ENCODE results near the gene PADI2. TPM values are rescaled to one million over a fixed set of nuclear protein-coding genes. Genes with fewer than 3 reads are reported as not detected.
A peak's percentile ranks its signal among the peaks of the same experiment; 100 is the strongest.

The PADI2 gene
- total RNA-seq, 1 experiment from 2014 or later = 14.0 TPM

DNA sequence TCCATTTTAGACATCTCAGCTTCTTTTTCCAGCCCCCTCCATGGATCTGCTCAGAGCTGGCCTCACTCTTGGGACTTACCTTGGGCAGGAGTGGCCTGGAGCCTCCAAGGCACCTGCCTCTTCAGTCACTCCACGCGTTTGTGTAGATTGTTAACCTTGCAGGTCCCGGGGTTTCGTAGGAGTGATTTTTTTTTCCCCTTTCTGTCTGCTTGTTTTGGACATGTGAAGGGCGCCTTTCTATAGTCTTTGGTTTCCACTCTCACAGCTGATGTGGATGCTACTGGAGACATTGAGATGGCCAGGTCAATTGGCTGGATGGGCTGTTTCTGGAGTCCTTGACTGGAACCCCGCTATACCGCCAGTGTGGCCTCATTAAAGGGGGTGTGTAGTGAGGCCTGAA lies 63.5 kb downstream of the PADI2 start:
- Histone ChIP-seq H3K4me2 (no peak overlapping the region), H3K79me2 (ENCODE audit: low read depth) (peaks cover 29% of the 10 kb centered on the region), H3K27ac (no peak overlapping the region), H3K9me3 (ENCODE audit: insufficient read depth, low read depth) (no peaks in the 10 kb centered on the region), H3K27me3 (ENCODE audit: insufficient read depth, low read depth) (no peaks in the 10 kb centered on the region), H3K4me1 (replicated peaks; ENCODE audit: insufficient read depth) (peaks cover 7% of the 10 kb centered on the region; the same call in 1 of the 2 replicates), H3K9me2 (ENCODE audit: insufficient read depth) (no peaks in the 10 kb centered on the region), H3K4me3 (no peak overlapping the region), H3K36me3 (ENCODE audit: low read depth) (0 out of 2 replicates have a peak, but pooled peaks cover 5% of the 10 kb centered on the region), H4K20me1 (ENCODE audit: insufficient read depth) (no peaks in the 10 kb centered on the region), H3F3A (ENCODE audit: insufficient read depth, low read depth) (no peaks in the 10 kb centered on the region), H2AFZ (no peak overlapping the region)
- ChIA-PET POLR2A (ENCODE audit: unreplicated experiment) (no interaction called here), CTCF (no interaction called here)
- TF ChIP-seq, protein P1, sequence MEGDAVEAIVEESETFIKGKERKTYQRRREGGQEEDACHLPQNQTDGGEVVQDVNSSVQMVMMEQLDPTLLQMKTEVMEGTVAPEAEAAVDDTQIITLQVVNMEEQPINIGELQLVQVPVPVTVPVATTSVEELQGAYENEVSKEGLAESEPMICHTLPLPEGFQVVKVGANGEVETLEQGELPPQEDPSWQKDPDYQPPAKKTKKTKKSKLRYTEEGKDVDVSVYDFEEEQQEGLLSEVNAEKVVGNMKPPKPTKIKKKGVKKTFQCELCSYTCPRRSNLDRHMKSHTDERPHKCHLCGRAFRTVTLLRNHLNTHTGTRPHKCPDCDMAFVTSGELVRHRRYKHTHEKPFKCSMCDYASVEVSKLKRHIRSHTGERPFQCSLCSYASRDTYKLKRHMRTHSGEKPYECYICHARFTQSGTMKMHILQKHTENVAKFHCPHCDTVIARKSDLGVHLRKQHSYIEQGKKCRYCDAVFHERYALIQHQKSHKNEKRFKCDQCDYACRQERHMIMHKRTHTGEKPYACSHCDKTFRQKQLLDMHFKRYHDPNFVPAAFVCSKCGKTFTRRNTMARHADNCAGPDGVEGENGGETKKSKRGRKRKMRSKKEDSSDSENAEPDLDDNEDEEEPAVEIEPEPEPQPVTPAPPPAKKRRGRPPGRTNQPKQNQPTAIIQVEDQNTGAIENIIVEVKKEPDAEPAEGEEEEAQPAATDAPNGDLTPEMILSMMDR (conservative IDR thresholded peaks at IDR 0.05) = no peak
- no peak for TF ChIP-seq EZH2 (IDR thresholded peaks at IDR 0.05; ENCODE audit: low read depth)
- BruUV-seq (replicated peaks) = no TSS peak
- no peak for DNase-seq
- intact Hi-C loops (cut with micrococcal nuclease; ENCODE audit: unreplicated experiment) = loop anchor here (10.0 kb wide), 2 partner anchors 219 to 549 kb away; no protein-coding TSS in a partner anchor

DNA sequence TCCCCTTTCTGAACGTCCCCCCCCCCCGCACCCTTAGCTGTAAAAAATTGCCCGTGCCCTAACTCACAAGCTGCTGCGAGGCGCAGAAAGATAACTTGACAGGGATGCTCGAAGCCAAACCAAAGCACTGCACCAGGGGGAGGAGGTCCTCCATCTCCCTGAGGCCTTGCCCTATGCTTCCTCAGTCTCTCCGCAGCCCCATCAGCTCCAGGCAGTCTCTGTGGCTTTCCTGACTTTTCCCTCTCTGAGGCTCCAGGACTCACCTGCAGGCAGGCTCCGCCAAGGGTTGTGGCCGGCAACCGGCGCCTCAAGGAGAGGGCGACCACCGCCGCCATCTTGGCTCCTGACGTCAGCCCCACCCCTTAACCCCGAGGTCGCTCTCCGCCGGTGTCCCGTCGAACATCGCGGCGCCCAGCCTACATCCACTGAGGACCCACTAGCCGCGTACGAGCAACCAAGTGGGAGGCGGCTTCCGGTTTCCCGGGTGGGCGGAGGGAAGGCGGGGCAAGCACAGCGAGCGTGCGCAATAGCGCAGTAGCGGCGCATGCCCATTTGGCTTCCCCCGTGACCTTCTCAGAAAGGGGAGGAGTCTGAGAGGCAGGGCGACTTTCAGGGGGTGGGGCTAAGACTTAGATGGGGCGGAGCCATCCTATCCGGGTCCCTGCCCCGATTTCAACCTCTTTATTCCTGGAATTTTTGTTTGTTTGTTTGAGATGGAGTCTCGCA lies 65.4 kb downstream of the PADI2 start, which contains the start of gene SDHB:
Gene SDHB (minus strand): TSS at position 348 of the 726 bp plus-strand sequence. CDS start 13 bp downstream, at position 335.
- H3K4me3 ChIP-seq = peak within 1 kb of the TSS; percentile 71
- no peaks in the 10 kb centered on the region for H3F3A ChIP-seq (ENCODE audit: insufficient read depth, low read depth)
- H3K9me3 ChIP-seq (ENCODE audit: insufficient read depth, low read depth) = no peaks in the 10 kb centered on the region
- H3K4me2 ChIP-seq = peak within 1 kb of the TSS; percentile 91
- H3K4me1 ChIP-seq (replicated peaks; ENCODE audit: insufficient read depth) = peaks cover 7% of the 10 kb centered on the region; the same call in 1 of the 2 replicates
- BruUV-seq (replicated peaks) = no TSS peak
- peaks cover 38% of the 10 kb centered on the region for H3K79me2 ChIP-seq (ENCODE audit: low read depth)
- TF ChIP-seq, protein P1 (conservative IDR thresholded peaks at IDR 0.05) = no peak
- TF ChIP-seq EZH2 (IDR thresholded peaks at IDR 0.05; ENCODE audit: low read depth) = no peak
- no peaks in the 10 kb centered on the region for H3K27me3 ChIP-seq (ENCODE audit: insufficient read depth, low read depth)
- H3K27ac ChIP-seq = peak within 1 kb of the TSS; percentile 38; the same call in 1 of the 2 replicates
- no peaks in the 10 kb centered on the region for H3K9me2 ChIP-seq (ENCODE audit: insufficient read depth)
- POLR2A ChIA-PET (ENCODE audit: unreplicated experiment) = interaction anchor here (0.6 kb wide), 1 partner anchor 315 kb away, joined by 9 read pairs; no protein-coding TSS in a partner anchor
- intact Hi-C loops (cut with micrococcal nuclease; ENCODE audit: unreplicated experiment) = loop anchor here (5.0 to 10.0 kb wide), 3 partner anchors 152 to 551 kb away; no protein-coding TSS in a partner anchor
- H2AFZ ChIP-seq = peak within 1 kb of the TSS; percentile 81
- CTCF ChIA-PET = no interaction called here
- peak; percentile 84 to 98 for DNase-seq
- 0 out of 2 replicates have a peak, but pooled peaks cover 7% of the 10 kb centered on the region for H3K36me3 ChIP-seq (ENCODE audit: low read depth)
- no peaks in the 10 kb centered on the region for H4K20me1 ChIP-seq (ENCODE audit: insufficient read depth)

DNA sequence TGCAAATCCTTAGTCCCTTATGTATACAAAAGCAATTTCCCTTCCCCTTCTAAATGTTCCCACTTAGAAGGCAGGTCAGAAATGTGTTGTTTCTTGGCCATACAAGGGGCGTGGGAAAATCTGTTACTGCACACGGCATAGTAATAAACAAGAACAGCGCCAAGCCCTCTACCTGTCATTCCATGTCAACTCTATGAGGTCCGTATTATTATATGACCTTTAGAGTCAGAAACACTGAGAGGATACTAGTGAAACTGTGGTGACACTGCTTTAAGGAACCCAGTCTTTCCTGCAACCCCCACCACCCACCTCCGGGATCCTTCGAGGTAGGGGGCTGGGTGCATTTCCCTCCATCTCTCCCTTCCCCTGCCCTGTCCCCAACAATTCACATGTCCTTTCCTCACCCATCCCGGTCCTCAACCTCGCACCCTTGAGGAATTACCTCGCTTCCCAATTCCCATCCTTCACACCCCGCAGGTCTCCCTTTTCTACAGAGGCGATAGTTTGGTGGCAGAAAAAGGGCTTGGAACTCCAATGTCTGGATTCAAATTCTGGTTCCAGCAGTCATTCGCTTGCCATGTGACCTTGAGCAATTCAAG lies 66.1 kb downstream of the PADI2 start:
- no TSS peak for BruUV-seq (replicated peaks)
- Histone ChIP-seq H3K4me2 (peak overlapping the region; percentile 91), H3K4me3 (peak overlapping the region; percentile 71), H3K27me3 (ENCODE audit: insufficient read depth, low read depth) (no peaks in the 10 kb centered on the region), H4K20me1 (ENCODE audit: insufficient read depth) (no peaks in the 10 kb centered on the region), H3F3A (ENCODE audit: insufficient read depth, low read depth) (no peaks in the 10 kb centered on the region), H3K79me2 (ENCODE audit: low read depth) (peaks cover 38% of the 10 kb centered on the region), H3K4me1 (replicated peaks; ENCODE audit: insufficient read depth) (peaks cover 7% of the 10 kb centered on the region; the same call in 1 of the 2 replicates), H3K9me3 (ENCODE audit: insufficient read depth, low read depth) (no peaks in the 10 kb centered on the region), H3K36me3 (ENCODE audit: low read depth) (0 out of 2 replicates have a peak, but pooled peaks cover 7% of the 10 kb centered on the region), H3K9me2 (ENCODE audit: insufficient read depth) (no peaks in the 10 kb centered on the region), H3K27ac (peak overlapping the region; percentile 38; the same call in 1 of the 2 replicates), H2AFZ (peak overlapping the region; percentile 78)
- DNase-seq = no peak
- ChIA-PET CTCF (no interaction called here), POLR2A (ENCODE audit: unreplicated experiment) (interaction anchor here (0.6 kb wide), 1 partner anchor 315 kb away, joined by 9 read pairs; no protein-coding TSS in a partner anchor)
- TF ChIP-seq EZH2 (IDR thresholded peaks at IDR 0.05; ENCODE audit: low read depth) = no peak
- TF ChIP-seq, protein P1 (conservative IDR thresholded peaks at IDR 0.05) = no peak
- intact Hi-C loops (cut with micrococcal nuclease; ENCODE audit: unreplicated experiment) = loop anchor here (5.0 to 10.0 kb wide), 3 partner anchors 151 to 552 kb away; no protein-coding TSS in a partner anchor

Data from PC-9 (cell line).